ENCODE results near the gene TMEM232.
"Not testable (repeated sequence)": the region's sequence is repeated elsewhere in the genome, so short reads cannot be mapped to it uniquely, and the experiment has no call there.

The TMEM232 gene

DNA sequence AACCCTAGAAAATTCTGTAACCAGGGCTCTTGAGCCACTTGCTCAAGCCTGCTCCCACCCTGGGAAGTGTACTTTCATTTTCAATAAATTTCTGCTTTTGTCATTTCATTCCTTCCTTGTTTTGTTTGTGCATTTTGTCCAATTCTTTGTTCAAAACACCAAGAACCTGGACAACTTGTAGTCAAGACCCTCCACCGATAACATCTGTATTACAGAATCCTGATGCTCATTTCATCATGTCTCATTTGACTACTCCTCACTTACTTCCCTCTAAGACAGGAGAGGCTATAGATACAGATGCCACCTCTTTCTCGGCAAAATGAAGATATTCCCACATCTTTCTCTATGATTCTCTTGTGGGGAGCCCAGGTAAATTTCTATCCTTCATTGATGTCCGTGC lies 183.5 kb downstream of the TMEM232 start:
- DNase-seq (ENCODE audit: low read depth, low spot score), result no peak
- H3K4me3 ChIP-seq (ENCODE audit: low read depth, low read length), result no peak overlapping the region
- TF ChIP-seq, protein P1, sequence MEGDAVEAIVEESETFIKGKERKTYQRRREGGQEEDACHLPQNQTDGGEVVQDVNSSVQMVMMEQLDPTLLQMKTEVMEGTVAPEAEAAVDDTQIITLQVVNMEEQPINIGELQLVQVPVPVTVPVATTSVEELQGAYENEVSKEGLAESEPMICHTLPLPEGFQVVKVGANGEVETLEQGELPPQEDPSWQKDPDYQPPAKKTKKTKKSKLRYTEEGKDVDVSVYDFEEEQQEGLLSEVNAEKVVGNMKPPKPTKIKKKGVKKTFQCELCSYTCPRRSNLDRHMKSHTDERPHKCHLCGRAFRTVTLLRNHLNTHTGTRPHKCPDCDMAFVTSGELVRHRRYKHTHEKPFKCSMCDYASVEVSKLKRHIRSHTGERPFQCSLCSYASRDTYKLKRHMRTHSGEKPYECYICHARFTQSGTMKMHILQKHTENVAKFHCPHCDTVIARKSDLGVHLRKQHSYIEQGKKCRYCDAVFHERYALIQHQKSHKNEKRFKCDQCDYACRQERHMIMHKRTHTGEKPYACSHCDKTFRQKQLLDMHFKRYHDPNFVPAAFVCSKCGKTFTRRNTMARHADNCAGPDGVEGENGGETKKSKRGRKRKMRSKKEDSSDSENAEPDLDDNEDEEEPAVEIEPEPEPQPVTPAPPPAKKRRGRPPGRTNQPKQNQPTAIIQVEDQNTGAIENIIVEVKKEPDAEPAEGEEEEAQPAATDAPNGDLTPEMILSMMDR (IDR thresholded peaks at IDR 0.05; ENCODE audit: low read depth, low read length), result no peak
- in situ Hi-C loops (cut with HindIII; ENCODE audit: low sequenced_read_pairs), result no loop called here

DNA sequence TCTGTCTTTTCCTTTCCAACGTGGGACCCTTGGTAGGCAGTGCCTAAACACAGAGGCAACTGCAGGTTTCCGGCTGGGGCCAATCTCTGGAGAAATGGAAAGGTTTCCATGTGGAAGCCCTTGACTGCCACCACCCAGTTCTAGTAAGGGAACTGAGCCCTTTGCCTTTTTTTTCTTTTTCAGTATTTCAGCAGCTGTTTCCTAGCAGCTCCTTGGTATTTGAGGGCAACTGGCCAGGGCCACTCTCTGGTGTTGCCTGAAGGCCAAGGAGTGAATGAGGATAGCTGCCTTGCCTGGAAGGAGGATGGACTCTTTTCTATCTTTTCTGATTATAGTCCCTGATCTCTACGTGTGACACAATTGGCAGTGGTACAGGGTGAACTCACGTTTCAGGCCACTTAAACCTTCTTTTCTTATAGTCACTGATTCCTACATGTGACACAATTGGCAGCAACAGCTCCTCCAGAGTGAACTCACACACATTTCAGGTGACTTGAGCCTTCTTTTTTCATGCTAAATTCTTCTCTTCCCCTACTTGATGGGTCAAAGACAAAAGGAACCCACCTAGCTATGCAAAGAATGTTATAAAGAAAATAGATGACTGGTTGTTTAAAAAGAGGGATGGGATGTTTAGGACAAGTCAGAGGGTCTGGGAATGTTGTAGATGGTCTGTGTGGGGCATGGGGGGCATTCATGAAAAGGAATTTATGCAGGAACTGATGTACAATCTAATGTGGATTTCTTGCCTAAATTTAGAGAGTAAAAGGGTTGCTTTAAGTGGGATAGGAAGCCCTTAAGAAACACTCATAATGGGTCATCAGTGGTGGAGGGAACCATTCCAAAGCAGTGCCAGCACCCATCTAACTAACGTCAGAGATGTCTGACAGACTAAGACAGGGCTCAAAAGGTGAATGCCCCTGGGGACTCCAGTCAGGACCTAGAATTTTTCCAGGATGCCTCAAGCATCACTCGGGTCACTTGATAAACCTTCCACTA lies 190.1 kb downstream of the TMEM232 start:
- H3K4me3 ChIP-seq (ENCODE audit: low read depth, low read length), result no peak overlapping the region
- TF ChIP-seq, protein P1 (IDR thresholded peaks at IDR 0.05; ENCODE audit: low read depth, low read length), result no peak
- in situ Hi-C loops (cut with HindIII; ENCODE audit: low sequenced_read_pairs), result no loop called here
- peak; percentile 15 for DNase-seq (ENCODE audit: low read depth, low spot score)

DNA sequence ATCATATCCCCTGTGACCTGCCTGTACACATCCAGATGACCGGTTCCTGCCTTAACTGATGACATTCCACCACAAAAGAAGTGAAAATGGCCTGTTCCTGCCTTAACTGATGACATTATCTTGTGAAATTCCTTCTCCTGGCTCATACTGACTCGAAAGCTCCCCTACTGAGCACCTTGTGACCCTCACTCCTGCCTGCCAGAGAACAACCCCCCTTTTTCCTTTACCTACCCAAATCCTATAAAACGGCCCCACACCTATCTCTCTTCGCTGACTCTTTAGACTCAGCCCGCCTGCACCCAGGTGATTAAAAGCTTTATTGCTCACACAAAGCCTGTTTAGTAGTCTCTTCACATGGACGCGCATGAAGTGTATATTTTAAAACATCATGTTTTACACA lies 191.3 kb downstream of the TMEM232 start:
- H3K4me3 ChIP-seq (ENCODE audit: low read depth, low read length); in situ Hi-C loops (cut with HindIII; ENCODE audit: low sequenced_read_pairs); DNase-seq (ENCODE audit: low read depth, low spot score): not testable (repeated sequence)

DNA sequence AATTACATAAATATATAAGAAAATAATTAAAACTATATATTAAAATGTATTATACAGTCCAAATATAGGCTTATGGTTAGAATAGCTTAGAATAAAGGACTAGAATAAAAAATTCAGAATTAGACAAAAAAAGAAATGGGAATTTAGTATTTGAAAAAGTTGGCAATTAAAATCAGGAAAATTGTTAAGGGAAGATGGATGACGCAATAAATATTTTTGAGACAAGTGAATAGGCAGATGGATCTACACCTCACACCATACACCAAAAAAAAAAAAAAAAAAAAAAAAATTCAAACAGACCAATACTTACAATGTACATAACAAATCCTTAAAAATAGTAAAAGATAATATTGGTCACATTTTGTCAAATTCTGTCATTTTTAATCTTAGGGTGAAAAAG lies 200.7 kb downstream of the TMEM232 start:
- no peak for DNase-seq (ENCODE audit: low read depth, low spot score)
- TF ChIP-seq, protein P1 (IDR thresholded peaks at IDR 0.05; ENCODE audit: low read depth, low read length), result no peak
- in situ Hi-C loops (cut with HindIII; ENCODE audit: low sequenced_read_pairs), result no loop called here
- H3K4me3 ChIP-seq (ENCODE audit: low read depth, low read length), result no peak overlapping the region

DNA sequence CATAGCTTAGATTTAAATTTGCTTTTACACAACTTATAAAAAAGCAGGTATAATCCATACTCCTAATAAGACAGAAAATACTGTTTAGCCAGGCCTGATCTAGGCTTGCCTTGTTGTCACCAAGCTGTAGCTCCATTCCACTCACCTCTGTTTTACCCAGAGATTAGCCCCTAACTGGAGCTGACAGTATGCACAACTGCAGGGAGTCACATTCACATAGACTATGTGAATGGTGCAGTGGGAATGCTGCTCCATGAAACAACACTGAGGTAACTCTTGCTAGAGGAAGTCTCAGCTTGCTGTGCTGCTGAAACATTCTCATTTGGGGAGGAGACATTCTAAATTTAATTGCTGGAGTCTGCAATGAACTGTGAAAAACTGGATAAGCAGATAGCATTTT lies 209.1 kb downstream of the TMEM232 start:
- H3K4me3 ChIP-seq (ENCODE audit: low read depth, low read length), result no peak overlapping the region
- no peak for DNase-seq (ENCODE audit: low read depth, low spot score)
- in situ Hi-C loops (cut with HindIII; ENCODE audit: low sequenced_read_pairs), result no loop called here
- TF ChIP-seq, protein P1 (IDR thresholded peaks at IDR 0.05; ENCODE audit: low read depth, low read length), result no peak

DNA sequence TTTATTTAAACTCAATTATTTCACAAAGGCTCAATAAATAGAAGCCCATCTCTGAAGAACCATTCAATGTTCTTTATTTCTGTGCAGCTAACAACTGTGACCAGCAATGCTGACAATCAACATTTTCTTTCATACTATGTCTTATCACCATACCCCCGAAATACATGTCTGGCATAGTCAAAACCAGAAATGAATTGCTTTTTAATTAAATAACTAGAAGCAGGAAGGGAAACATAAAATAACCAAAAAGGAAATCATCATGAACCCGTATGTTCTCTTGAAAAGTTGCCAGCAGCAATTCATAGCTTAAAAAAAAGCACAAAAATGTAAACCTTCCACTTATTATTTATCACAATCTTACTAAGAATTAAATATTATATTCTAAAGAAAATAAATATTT lies 212.4 kb downstream of the TMEM232 start:
- in situ Hi-C loops (cut with HindIII; ENCODE audit: low sequenced_read_pairs), result no loop called here
- TF ChIP-seq, protein P1 (IDR thresholded peaks at IDR 0.05; ENCODE audit: low read depth, low read length), result no peak
- no peak overlapping the region for H3K4me3 ChIP-seq (ENCODE audit: low read depth, low read length)
- no peak for DNase-seq (ENCODE audit: low read depth, low spot score)

DNA sequence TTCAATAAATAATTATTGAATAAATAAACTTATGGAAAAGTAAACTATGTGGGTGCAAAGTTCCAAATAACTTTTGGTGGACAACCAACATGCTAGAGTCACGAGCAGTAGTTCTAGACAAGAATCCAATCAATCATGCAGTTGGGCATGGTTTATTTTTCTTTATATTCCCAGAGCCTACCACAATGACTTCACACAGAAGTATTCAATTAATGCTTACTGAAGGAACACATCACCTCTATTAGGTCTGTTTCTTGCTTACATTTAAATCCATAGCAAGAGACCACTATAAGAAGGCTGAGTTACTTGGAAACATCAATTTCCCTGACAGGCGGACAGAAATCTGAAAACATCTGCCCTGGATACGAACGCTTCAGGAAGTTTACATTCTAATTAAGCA lies 214.2 kb downstream of the TMEM232 start:
- in situ Hi-C loops (cut with HindIII; ENCODE audit: low sequenced_read_pairs), result no loop called here
- no peak for DNase-seq (ENCODE audit: low read depth, low spot score)
- TF ChIP-seq, protein P1 (IDR thresholded peaks at IDR 0.05; ENCODE audit: low read depth, low read length), result no peak
- no peak overlapping the region for H3K4me3 ChIP-seq (ENCODE audit: low read depth, low read length)
